Fibroblast of skin of right biceps (primary cell): ENCODE measurements around the gene MFRP.
A peak's percentile ranks its signal among the peaks of the same experiment; 100 is the strongest.

Experiments
- DNase-seq: peaks from one replicate; pipeline ENCODE4 v3.0.0-alpha.2; 2013

MFRP gene

GRCh38 chr11:119336744-119337469 is 9.6 kb downstream of the MFRP start:
- no peak for DNase-seq

DNA sequence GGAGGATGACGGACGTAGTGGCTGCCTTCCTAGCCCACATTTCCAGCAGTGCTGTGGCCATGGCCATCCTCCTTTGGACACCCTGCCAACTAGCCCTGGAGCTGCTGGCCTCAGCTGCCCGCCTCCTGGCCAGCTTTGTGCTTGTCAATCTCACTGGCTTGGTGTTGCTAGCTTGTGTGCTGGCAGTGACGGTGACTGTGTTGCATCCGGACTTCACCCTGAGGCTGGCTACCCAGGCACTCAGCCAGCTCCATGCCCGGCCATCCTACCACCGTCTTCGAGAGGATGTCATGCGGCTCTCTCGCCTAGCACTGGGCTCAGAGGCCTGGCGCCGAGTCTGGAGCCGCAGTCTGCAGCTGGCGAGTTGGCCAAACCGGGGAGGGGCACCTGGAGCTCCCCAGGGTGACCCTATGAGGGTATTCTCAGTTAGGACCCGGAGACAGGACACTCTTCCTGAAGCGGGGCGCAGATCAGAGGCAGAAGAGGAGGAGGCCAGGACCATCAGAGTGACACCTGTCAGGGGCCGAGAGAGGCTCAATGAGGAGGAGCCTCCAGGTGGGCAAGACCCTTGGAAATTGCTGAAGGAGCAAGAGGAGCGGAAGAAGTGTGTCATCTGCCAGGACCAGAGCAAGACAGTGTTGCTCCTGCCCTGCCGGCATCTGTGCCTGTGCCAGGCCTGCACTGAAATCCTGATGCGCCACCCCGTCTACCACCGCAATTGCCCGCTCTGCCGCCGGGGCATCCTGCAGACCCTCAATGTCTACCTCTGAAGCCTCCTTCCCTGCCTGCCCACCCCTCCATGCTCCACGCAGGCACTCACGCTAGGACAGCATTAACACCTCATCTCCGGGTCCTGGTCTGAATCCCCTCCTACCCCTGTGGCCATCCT is 10.6 kb downstream of the MFRP start:
- no peak for DNase-seq

DNA sequence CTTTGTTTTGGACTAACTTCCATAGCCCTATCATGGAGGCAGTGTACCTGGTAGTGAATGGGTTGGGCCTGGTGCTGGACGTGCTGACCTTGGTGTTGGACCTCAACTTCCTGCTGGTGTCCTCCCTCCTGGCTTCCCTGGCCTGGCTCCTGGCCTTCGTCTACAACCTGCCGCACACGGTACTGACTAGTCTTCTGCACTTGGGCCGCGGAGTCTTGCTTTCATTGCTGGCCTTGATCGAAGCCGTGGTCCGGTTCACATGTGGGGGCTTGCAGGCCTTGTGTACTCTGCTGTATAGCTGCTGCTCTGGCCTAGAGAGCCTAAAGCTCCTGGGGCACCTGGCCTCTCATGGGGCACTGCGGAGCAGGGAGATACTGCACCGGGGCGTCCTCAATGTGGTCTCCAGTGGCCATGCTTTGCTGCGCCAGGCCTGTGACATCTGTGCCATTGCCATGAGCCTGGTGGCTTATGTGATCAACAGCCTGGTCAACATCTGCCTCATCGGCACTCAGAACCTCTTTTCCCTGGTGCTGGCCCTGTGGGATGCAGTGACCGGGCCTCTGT is 11.3 kb downstream of the MFRP start:
- DNase-seq: no peak

- peak; percentile 99 for DNase-seq
Measured at GRCh38 chr11:119334174-119334930, 12.2 kb downstream of the MFRP start, which contains the start of gene RNF26. Gene RNF26, plus strand, starts transcription at chr11:119334527. Its CDS starts 596 bp downstream, at chr11:119335123.

GRCh38 chr11:119332111-119332765 is 14.3 kb downstream of the MFRP start:
- DNase-seq: no peak

- no peak for DNase-seq
Measured at GRCh38 chr11:119330237-119330636, 16.3 kb downstream of the MFRP start.

GRCh38 chr11:119329320-119329719 is 17.2 kb downstream of the MFRP start:
- no peak for DNase-seq

- DNase-seq: no peak
Measured at GRCh38 chr11:119324189-119324588, 22.3 kb downstream of the MFRP start.

DNA sequence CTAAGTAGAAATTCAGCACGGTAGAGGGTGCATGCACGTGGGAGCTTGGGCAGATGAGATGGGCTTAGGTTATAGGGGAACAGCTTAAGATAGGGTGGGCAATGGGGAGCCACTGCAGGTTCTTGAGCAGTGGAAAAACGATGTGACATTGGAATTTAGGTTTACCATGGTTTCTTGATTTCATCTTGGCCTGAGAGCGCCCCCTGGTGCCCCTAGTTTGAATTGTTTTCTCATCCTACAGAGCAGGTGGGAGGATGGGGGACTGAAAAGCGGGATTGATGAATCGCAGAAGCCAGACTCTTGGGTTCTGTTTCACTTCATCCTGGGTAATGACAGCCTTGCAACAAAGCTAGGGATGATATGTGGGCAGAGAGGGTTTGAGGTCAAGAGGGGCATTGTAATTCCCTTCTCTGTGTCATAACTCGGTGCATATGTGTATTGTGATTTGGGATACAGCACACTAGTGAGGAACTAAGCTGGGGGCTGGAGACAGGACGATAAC is 22.9 kb downstream of the MFRP start:
- peak; percentile 71 for DNase-seq

GRCh38 chr11:119322921-119323531 is 23.5 kb downstream of the MFRP start:
- no peak for DNase-seq

DNA sequence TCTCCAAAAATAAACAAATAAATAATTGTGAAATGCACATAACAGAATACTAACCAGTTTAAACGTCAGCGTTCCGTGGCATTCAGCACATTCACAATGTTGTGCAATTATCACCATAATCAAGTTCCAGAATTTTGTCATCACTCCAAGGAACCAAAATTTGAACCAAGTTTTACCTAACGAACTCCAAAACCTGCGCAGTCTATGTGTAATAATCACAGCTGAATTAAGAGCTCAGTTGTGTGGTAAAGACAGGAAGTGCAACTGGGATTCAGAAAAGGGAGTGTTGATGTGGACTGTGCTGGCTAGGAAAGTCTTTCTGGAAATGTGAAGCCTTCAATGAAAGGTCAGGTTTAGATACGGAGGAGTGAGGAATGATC is 24.2 kb downstream of the MFRP start:
- DNase-seq: no peak

- DNase-seq: peak; percentile 84
Measured at GRCh38 chr11:119320776-119321524, 25.6 kb downstream of the MFRP start.

GRCh38 chr11:119320240-119320775 is 26.2 kb downstream of the MFRP start:
- peak; percentile 75 for DNase-seq

- DNase-seq: no peak
Measured at GRCh38 chr11:119319700-119320239, 26.7 kb downstream of the MFRP start.

DNA sequence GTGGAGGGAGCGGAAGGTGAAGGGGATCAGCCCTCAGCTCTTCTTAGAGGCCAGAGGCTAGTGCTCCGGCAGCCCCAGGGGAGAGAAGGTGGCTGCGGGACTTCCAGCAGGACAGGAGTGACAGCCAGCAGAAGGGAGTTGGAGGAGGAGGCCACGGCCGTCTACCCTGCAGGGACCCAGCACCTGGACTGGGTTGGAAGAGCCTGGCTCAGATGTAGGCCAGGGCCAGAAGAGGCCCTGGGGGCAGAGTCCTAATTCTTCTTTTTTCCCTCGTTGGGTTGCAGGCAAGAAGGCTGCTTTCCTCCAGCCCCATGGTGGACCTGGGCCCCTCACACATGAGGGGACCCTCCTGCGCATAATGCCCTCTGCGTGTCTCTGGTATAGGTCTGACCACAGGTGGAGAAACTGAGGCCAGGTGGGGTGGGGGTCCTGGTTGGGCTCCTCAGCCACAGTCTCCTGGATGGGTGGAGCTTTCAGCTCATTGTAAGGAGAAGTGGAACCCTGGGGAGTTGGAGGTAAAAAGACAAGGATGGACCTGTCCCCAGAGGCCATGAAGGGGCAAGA is 27.3 kb downstream of the MFRP start:
- no peak for DNase-seq

DNA sequence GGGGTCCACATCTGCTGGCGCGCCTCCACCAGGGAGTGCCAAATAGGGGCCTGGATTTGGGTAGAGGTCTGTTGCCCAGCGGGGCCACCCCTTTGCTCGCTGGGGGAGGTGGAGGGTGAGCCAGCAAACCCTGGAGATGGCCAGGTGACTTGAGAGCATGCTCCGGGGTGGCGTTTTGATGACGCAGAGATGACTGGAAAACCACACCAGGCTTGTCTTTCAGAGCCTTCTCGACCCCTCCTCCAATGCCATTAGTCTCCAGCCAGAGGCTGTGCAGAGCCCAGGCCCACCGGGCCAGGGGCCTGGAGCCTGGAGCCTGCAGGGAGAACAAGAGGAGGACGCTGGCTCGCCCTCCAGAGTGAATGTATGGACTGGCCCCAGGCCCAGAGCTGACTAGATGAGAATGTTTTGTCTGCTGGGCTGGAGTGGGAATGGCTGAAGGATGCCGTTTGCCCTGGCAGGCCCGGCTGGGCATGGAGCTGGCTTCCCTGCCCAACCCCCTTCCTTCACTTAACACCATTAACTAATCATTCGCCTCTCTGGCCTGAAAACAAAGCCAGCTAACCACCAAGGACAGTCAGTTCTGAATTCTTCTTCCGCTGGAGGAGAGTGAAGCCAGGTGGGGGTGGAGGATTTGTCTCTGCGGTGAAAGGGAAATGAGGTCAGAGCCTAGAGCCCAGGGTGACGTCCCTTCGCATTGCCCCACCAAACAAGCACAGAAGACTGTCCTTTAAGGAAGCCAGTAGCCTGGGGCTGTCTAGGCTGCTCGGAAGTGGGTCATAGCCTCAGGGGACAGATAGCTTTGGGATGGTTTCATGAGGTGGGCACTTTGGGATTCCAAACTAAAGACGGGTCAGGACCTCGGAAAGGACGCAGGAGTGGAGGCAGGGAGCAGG is 28.0 kb downstream of the MFRP start:
- peak; percentile 80 for DNase-seq

GRCh38 chr11:119317592-119318239 is 28.8 kb downstream of the MFRP start:
- DNase-seq: no peak
